Measurements from ENCODE around the gene TNFAIP3.
"Not testable (repeated sequence)": the region's sequence is repeated elsewhere in the genome, so short reads cannot be mapped to it uniquely, and the experiment has no call there.

TNFAIP3 gene

DNA sequence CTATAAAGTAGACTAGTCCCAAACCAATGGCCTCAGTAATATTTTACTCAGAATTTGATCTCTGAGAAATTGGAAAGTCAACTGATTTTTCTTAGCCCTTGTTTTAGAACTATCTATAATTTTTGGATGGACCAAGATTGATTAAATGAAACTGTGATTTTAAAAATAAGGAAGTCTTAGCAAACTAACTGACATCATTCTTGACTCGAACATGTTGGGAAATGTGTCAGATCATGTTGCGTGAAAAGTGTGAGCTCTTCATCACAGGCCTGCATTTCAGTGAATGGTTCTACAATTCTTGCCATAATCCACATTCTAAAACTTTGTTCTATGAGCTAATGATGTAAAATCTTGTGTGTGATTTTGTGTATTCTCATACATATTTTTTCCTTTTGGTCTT, 11.0 kb downstream of the TNFAIP3 start:
- DNase-seq (ENCODE audit: low read depth), result no peak

DNA sequence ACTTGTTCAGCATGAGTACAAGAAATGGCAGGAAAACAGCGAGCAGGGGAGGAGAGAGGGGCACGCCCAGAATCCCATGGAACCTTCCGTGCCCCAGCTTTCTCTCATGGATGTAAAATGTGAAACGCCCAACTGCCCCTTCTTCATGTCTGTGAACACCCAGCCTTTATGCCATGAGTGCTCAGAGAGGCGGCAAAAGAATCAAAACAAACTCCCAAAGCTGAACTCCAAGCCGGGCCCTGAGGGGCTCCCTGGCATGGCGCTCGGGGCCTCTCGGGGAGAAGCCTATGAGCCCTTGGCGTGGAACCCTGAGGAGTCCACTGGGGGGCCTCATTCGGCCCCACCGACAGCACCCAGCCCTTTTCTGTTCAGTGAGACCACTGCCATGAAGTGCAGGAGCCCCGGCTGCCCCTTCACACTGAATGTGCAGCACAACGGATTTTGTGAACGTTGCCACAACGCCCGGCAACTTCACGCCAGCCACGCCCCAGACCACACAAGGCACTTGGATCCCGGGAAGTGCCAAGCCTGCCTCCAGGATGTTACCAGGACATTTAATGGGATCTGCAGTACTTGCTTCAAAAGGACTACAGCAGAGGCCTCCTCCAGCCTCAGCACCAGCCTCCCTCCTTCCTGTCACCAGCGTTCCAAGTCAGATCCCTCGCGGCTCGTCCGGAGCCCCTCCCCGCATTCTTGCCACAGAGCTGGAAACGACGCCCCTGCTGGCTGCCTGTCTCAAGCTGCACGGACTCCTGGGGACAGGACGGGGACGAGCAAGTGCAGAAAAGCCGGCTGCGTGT, 11.6 kb downstream of the TNFAIP3 start:
- DNase-seq (ENCODE audit: low read depth), result no peak

DNA sequence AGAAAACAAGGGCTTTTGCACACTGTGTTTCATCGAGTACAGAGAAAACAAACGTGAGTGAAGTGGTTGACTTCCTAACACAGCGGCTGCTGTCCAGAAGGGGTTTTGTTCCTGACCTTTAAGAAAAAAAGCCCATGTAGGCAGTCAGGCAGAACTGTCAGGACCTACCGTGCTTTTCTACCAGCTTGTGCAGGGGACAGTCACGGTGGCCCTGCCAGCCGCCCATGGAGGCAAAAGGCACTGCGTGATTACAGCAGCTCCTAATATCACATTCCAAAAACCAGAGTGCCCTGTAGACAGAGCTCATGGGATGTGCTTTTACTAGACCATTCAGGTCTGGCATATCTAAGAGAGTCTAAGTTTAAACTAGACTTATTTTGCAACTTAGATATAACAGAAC, 12.2 kb downstream of the TNFAIP3 start:
- no peak for DNase-seq (ENCODE audit: low read depth)

DNA sequence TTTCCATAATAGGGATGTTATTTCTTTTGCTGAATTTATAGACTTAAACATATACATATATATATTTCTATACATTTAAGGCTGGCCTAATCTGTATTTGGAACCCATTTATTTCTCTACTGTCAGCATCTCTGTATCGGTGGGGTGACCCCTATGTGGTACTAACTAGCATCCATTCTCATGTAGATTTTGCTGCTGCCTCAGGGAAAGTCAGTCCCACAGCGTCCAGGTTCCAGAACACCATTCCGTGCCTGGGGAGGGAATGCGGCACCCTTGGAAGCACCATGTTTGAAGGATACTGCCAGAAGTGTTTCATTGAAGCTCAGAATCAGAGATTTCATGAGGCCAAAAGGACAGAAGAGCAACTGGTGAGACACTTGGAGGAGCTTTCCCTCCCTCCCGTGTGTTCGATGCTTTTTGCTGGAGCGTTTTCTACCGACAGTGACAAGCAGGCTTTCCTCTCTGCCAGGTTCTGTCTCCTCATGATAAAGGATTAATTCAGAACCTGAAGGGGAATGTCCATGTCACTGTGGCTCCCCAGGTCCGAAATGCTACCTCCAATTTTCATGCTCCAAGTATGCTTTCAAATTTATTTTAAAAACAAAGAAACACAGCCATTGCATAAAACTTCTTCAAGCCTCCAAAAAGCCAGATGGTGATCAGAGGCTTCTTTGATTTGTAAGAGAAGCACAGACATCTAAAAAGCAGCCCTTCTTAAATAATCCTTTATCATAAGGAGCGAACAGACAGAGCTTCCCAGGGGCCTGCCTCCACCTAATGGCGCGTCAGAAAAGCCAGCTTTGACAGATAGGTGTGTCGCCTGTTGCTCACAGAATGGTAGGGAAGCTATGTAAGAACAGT, 13.1 kb downstream of the TNFAIP3 start:
- no peak for DNase-seq (ENCODE audit: low read depth)

DNA sequence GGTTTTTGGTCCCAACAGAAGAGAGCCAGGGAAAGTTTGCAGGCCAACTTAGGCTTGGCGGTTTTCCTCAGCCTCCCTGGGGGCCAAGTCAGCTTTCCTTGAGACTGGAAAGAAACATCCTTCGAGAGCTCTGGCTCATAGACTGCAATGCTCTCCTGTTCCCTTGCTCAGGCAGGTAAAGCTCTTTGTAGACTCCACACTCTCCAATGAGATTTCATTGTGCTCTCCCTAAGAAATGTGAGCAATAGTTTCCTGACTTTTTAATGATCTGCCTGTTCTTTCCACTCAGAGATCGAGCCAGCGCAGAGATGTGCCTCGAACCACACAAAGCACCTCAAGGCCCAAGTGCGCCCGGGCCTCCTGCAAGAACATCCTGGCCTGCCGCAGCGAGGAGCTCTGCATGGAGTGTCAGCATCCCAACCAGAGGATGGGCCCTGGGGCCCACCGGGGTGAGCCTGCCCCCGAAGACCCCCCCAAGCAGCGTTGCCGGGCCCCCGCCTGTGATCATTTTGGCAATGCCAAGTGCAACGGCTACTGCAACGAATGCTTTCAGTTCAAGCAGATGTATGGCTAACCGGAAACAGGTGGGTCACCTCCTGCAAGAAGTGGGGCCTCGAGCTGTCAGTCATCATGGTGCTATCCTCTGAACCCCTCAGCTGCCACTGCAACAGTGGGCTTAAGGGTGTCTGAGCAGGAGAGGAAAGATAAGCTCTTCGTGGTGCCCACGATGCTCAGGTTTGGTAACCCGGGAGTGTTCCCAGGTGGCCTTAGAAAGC, 13.9 kb downstream of the TNFAIP3 start:
- DNase-seq (ENCODE audit: low read depth), result no peak

DNA sequence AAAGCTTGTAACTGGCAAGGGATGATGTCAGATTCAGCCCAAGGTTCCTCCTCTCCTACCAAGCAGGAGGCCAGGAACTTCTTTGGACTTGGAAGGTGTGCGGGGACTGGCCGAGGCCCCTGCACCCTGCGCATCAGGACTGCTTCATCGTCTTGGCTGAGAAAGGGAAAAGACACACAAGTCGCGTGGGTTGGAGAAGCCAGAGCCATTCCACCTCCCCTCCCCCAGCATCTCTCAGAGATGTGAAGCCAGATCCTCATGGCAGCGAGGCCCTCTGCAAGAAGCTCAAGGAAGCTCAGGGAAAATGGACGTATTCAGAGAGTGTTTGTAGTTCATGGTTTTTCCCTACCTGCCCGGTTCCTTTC, 14.4 kb downstream of the TNFAIP3 start:
- no peak for DNase-seq (ENCODE audit: low read depth)

DNA sequence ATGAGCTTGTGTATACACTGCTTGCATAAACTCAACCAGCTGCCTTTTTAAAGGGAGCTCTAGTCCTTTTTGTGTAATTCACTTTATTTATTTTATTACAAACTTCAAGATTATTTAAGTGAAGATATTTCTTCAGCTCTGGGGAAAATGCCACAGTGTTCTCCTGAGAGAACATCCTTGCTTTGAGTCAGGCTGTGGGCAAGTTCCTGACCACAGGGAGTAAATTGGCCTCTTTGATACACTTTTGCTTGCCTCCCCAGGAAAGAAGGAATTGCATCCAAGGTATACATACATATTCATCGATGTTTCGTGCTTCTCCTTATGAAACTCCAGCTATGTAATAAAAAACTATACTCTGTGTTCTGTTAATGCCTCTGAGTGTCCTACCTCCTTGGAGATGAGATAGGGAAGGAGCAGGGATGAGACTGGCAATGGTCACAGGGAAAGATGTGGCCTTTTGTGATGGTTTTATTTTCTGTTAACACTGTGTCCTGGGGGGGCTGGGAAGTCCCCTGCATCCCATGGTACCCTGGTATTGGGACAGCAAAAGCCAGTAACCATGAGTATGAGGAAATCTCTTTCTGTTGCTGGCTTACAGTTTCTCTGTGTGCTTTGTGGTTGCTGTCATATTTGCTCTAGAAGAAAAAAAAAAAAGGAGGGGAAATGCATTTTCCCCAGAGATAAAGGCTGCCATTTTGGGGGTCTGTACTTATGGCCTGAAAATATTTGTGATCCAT, 15.3 kb downstream of the TNFAIP3 start:
- DNase-seq (ENCODE audit: low read depth), result no peak

DNA sequence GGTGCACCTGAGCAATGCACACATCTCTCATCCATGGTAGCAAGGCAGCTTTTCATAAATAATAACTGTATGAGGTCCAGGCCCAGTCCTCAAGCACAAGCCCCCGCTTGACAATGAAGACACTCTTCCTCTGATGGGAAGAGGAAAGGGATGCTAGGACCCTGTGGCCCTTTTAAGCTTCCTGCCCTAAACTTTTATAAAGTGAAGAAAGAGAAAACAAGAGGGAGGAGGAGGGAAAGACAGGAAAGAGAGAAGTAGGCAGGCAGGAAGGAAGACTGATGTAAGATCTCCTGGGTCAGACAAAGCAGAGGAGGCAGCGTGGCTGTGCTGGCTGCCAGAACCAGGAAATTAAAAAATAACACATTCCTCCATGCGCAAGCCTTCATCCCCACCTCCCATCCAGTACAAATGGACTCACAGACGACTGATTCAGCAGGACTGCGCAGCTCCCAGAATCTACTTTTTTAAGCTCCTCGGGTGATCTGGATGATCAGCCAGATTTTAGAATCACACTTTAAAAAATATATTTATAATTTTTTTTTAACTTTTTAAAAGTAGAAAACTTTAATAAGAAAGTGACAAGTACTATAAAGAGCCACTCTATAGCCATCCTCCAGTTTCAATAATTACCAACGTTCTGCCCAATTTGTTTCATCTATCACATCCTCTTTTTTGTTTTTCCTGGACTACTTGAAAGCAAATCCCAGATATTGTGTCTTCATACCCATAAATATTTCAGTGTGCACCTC, 16.5 kb downstream of the TNFAIP3 start:
- DNase-seq (ENCODE audit: low read depth), result no peak

DNA sequence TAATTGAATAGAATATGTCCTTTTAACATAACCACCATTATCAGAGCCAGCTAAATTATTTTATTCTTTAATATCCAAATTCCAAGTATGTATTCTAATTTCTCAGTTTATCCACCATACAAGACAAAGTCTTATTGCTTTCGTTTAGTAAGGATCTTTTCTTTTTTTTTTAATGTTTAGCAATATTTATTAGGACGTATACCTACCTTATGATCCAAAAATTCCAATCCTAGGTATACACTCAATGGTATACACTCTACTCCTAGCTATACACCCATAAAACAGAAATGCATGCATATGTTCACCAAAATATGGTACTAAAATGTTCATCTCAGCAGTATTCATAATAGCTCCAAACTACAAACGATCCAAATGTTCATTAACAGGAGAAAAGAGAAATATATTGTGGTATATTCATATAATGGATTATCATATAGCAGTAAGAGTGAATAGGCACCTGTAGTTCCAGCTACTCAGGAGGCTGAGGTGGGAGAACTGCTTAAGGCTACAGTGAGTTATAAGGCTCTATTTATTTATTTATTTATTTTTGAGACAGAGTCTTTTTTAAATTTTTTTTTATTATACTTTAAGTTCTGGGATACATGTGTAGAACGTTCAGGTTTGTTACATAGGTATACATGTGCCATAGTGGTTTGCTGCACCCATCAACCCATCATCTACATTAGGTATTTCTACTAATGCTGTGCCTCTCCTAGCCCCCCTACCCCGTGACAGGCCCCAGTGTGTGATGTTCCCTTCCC, 17.3 kb downstream of the TNFAIP3 start:
- no peak for DNase-seq (ENCODE audit: low read depth)

DNA sequence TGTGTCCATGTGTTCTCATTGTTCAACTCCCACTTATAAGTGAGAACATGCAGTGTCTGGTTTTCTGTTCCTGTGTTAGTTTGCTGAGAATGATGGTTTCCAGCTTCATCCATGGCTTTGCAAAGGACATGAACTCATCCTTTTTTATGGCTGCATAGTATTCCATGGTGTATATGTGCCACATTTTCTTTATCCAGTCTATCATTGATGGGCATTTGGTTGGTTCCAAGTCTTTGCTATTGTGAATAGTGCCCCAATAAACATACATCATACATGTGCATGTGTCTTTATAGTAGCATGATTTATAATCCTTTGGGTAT, 17.8 kb downstream of the TNFAIP3 start:
- DNase-seq (ENCODE audit: low read depth), result not testable (repeated sequence)

DNA sequence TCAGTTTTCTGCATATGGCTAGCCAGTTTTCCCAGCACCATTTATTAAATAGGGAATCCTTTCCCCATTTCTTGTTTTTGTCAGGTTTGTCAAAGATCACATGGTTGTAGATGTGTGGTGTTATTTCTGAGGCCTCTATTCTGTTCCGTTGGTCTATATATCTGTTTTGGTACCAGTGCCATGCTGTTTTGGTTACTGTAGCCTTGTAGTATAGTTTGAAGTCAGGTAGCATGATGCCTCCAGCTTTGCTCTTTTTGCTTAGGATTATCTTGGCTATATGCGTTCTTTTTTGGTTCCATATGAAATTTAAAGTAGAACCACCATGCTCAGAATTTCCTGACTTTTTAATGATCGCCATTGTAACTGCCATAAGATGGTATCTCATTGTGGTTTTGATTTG, 19.2 kb downstream of the TNFAIP3 start:
- not testable (repeated sequence) for DNase-seq (ENCODE audit: low read depth)

DNA sequence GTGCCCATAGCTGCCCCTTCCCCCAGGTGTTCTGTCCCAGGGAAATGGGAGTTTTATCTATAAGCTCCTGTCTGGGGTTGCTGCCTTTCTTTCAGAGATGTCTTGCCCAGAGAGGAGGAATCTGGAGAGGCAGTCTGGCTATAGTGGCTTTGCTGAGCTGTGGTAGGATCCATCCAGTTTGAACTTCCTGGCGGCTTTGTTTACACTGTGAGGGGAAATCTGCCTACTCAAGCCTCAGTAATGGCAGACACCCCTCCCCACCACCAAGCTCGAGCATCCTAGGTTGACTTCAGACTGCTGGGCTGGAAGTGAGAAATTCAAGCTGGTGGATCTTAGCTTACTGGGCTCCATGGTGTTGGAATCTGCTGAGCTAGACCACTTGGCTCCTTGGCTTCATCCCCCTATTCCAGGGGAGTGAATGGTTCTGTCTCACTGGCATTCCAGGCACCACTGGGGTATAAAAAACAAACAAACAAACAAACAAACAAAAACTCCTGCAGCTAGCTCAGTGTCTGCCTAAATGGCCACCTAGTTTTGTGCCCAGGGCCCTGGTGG, 24.0 kb downstream of the TNFAIP3 start:
- DNase-seq (ENCODE audit: low read depth), result no peak

DNA sequence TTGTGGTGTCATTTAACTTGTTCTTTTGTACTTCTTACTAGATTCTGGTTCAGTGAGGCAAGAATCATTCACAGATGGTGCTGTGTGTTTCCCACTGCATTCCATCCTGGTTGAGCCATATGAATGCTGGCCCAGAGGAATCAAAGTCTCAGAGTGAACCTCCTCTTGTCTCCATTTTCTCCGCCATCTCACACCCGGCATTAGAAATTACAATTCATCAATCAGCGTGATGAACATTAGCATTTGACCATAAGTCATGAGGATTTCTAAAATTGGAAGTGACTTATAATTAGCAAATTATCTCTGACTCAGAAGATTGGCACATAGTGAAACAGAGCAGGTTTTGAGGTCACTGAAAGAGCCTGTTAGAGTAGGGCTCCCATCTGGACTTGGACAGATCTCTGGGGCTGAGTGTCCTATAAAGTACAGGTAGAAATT, 25.2 kb downstream of the TNFAIP3 start:
- DNase-seq (ENCODE audit: low read depth), result no peak

DNA sequence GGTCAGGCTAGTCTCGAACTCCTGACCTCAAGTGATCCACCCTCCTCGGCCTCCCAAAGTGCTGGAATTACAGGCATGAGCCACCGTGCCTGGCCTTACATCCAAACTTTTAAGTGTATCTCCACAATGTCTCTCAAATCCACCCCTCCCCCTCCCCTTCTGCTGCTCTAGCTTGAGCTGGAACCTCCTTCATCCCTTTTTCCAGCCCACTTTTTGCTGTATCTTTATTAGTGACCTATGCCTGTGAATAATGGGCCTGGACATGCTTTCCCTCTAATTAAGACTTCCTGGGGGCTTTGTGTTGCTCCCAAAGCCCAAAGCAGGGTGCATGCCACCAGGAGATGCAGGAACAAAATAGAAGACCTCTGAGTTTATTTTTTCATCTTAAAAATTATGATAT, 26.1 kb downstream of the TNFAIP3 start:
- DNase-seq (ENCODE audit: low read depth), result no peak

DNA sequence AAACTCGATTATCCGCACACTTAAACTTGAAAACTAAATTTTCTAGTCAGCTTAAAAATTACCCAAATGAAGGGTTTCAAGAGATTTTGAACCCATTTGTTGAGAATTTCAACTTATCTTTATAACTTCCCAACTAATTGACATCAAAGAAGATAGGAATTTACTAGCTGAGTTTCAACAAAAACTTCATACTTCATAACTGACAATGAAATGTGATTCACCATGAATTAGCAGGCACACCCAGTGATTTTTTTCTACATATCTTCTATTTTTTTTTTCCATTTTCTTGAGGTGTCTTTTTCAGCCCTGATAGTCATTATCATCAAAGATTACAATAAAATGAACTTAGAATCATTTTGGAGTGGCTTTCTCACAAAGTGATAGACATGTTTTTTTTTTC, 26.7 kb downstream of the TNFAIP3 start:
- DNase-seq (ENCODE audit: low read depth), result no peak

DNA sequence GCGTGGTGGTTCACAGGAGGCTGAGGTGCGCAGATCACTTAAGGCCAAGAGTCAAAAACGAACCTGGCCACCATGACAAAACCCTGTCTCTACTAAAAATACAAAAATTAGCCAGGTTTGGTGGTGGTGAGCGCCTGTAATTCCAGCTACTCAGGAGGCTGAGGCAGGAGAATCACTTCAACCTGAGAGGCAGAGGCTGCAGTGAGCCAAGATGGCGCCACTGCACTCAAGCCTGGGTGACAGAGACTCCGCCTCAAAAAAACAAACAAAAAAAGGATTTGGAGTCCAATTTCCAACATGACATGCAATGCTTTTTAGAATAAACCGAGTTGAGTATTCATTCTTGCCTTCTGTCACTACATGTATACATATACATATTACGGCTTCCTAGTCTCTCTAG, 27.3 kb downstream of the TNFAIP3 start:
- DNase-seq (ENCODE audit: low read depth), result not testable (repeated sequence)

DNA sequence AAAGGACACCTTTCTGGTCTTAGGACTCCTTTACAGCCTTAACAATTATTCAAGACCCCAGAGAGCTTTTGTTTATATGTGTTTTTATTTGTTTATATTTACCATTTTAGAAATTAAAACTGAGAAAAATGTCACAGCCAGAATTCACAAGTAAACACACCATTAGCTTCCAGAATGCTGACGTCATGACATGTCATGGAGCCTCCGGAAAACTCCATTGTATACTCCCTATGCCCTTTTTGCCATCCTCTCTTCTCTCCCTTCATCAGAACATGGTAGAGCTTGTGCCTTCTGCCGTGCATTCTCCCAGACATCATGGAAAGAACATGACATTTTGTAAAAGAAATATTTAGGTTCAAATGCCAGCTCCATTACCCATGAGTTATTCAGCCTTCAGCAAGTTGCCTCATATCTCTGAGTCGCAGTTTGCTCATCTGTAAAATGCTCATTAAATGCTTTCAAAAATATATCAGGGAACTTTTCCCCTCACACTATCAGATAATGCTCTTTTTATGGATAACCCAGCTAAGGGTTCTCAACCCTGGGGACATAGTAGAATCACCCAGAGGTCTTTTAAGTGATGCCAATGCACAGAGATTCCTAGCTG, 27.8 kb downstream of the TNFAIP3 start:
- no peak for DNase-seq (ENCODE audit: low read depth)

DNA sequence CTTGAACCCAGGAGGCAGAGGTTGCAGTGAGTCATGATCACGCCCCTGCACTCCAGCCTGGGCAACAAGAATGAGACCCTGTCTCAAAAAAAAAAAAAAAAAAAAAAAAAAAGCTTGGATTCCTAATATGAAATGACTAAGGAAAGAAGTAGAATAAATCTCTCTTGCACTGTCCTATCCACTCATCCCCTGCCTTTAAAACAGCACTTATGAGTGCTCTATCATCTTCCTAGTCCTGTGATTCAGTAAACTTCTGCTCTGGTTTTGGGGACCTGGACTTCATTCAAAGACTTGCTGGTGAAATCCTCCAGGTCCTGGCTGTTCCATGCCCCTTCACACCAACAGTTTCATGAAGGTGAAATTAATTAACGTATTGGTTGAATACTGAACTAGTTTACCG, 29.6 kb downstream of the TNFAIP3 start:
- no peak for DNase-seq (ENCODE audit: low read depth)

DNA sequence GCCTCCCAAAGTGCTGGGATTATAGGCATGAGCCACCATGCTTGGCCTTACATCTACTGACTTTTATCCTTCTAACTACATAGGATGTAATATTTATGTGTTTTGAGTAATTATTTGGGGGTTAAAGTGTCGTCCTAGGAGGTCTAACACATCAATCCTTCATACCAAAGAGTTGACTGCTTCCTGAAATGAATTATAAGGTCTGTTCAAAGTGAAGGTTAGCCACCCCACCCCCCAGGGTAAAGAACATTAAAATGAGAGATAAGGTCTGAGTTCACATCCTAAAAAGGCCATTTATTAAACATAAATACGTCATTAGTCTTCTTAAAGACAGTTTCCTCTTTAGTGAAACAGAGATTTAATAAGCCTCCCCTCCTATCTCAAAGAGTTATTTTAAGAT, 33.8 kb downstream of the TNFAIP3 start:
- no peak for DNase-seq (ENCODE audit: low read depth)

DNA sequence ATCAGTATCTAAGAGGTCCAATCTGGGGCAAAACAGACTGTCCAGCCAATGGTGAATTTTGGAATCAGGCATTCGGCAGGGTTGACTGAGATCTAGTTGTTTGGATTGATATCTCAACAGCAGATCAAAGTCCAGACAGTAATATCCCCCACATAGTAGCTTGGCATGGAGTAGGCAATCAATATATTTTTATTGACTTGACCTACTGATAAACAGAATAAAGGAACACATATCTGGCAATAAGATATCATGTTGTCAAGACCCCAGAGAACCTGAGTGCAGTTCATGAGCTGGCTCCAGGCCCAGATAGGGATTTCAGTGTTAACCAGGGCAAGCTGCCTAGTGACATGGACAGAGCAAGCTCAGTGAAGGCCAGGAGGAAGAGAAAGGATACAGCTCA, 34.4 kb downstream of the TNFAIP3 start:
- DNase-seq (ENCODE audit: low read depth), result no peak
